ENCODE measurements around the gene SRGAP1. TPM values are rescaled to one million over a fixed set of nuclear protein-coding genes. Genes with fewer than 3 reads are reported as not detected.

SRGAP1 gene
- total and polyA plus RNA-seq, 9 of the 15 experiments (the other 6 are each of a cell fraction or from before 2014, with no cell fraction given): 0.01 to 0.13 (median 0.04) TPM; not detected in 3

DNA sequence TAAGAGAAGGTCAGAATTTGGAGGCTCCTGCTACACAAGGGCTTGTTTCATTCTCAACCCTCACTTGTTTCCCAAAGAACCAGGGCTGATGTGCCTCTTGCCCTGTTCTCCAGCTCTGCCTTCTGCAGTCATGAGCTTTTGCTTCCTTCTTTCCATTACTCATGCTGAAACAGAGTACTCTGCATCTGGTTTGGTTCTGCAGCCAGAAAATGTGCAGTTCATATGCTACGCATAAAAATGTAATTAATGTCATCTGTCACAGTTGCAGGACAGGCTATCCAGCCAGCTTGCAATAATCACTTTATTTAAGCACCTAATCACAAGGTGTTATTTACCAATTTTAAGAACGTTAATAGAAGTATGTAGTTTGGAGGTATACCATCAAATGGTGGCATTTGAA, 150.2 kb downstream of the SRGAP1 start:
- FAIRE-seq: no peak
- H3K4me3 ChIP-seq: no peak overlapping the region
- H3K36me3 ChIP-seq (ENCODE audit: control insufficient read depth, insufficient read depth, low read length): no peaks in the 10 kb centered on the region
- ChIA-PET CTCF (ENCODE audit: low intra/inter-chr PET ratio) (no interaction called here), POLR2A (no interaction called here)
- H4K20me1 ChIP-seq (replicated peaks; ENCODE audit: control insufficient read depth, insufficient read depth, low read length): no peaks in the 10 kb centered on the region; the same call in 1 of the 2 replicates
- H3K4me2 ChIP-seq (ENCODE audit: insufficient read depth, low read length): no peak overlapping the region
- no peaks in the 10 kb centered on the region for H3K9me1 ChIP-seq (ENCODE audit: control insufficient read depth, insufficient read depth, low read length)
- H3K9me3 ChIP-seq (replicated peaks; ENCODE audit: control insufficient read depth, insufficient read depth, low read depth, low read length): no peaks in the 10 kb centered on the region
- 7% methylated on average over 2 of the region's 2 CpGs for WGBS (ENCODE audit: insufficient coverage, low coverage, missing lambda C conversion rate)
- no peak overlapping the region for H3K27ac ChIP-seq (ENCODE audit: extremely low read depth, low read depth, low read length)
- H3K4me1 ChIP-seq (replicated peaks in 1 of 2; ENCODE audit: control insufficient read depth in 2 of 2, insufficient read depth in 2 of 2, low read length in 2 of 2): no peaks in the 10 kb centered on the region
- H3K27me3 ChIP-seq (ENCODE audit: control insufficient read depth in 2 of 2, insufficient read depth in 2 of 2, low read length in 2 of 2): peaks cover 0 to 2% of the 10 kb centered on the region in 2 experiments; a peak in 1 of 5 replicates
- H3K9ac ChIP-seq (ENCODE audit: insufficient read depth in 1 of 2, low read depth in 2 of 2, low read length in 2 of 2): no peak overlapping the region
- BruUV-seq (replicated peaks): no TSS peak
- no peak overlapping the region for H2AFZ ChIP-seq (ENCODE audit: low read depth, low read length)
- intact Hi-C loops (cut with micrococcal nuclease) (no loop called here), in situ Hi-C loops (cut with MboI) (no loop called here)
- H3K79me2 ChIP-seq (ENCODE audit: control insufficient read depth, insufficient read depth, low read length): no peaks in the 10 kb centered on the region
- no peak for ATAC-seq
- no peak for DNase-seq (ENCODE audit: extremely low read depth in 1 of 4, low spot score in 3 of 4)
- TF ChIP-seq ZNF282 (CRISPR knock-in tag; IDR thresholded peaks at IDR 0.05): no peak
- TF ChIP-seq, protein P1, sequence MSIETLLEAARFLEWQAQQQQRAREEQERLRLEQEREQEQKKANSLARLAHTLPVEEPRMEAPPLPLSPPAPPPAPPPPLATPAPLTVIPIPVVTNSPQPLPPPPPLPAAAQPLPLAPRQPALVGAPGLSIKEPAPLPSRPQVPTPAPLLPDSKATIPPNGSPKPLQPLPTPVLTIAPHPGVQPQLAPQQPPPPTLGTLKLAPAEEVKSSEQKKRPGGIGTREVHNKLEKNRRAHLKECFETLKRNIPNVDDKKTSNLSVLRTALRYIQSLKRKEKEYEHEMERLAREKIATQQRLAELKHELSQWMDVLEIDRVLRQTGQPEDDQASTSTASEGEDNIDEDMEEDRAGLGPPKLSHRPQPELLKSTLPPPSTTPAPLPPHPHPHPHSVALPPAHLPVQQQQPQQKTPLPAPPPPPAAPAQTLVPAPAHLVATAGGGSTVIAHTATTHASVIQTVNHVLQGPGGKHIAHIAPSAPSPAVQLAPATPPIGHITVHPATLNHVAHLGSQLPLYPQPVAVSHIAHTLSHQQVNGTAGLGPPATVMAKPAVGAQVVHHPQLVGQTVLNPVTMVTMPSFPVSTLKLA (conservative IDR thresholded peaks at IDR 0.05): no peak
- TF ChIP-seq ZNF184 (CRISPR knock-in tag; IDR thresholded peaks at IDR 0.05): no peak
- no peak for TF ChIP-seq EP400 (IDR thresholded peaks at IDR 0.05)
- TF ChIP-seq STAG1 (CRISPR knock-in tag; IDR thresholded peaks at IDR 0.05; ENCODE audit: borderline replicate concordance): no peak
- TF ChIP-seq DACH1 (IDR thresholded peaks at IDR 0.05; ENCODE audit: partially characterized antibody): no peak
- TF ChIP-seq, protein P2, sequence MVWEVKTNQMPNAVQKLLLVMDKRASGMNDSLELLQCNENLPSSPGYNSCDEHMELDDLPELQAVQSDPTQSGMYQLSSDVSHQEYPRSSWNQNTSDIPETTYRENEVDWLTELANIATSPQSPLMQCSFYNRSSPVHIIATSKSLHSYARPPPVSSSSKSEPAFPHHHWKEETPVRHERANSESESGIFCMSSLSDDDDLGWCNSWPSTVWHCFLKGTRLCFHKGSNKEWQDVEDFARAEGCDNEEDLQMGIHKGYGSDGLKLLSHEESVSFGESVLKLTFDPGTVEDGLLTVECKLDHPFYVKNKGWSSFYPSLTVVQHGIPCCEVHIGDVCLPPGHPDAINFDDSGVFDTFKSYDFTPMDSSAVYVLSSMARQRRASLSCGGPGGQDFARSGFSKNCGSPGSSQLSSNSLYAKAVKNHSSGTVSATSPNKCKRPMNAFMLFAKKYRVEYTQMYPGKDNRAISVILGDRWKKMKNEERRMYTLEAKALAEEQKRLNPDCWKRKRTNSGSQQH (CRISPR knock-in tag; IDR thresholded peaks at IDR 0.05): no peak
- TF ChIP-seq ETV5 (CRISPR knock-in tag; IDR thresholded peaks at IDR 0.05; ENCODE audit: low read depth): no peak
- no peak for TF ChIP-seq PTRF (tag; IDR thresholded peaks at IDR 0.05)
- TF ChIP-seq CBFB (CRISPR knock-in tag; IDR thresholded peaks at IDR 0.05): no peak
- TF ChIP-seq, protein P3, sequence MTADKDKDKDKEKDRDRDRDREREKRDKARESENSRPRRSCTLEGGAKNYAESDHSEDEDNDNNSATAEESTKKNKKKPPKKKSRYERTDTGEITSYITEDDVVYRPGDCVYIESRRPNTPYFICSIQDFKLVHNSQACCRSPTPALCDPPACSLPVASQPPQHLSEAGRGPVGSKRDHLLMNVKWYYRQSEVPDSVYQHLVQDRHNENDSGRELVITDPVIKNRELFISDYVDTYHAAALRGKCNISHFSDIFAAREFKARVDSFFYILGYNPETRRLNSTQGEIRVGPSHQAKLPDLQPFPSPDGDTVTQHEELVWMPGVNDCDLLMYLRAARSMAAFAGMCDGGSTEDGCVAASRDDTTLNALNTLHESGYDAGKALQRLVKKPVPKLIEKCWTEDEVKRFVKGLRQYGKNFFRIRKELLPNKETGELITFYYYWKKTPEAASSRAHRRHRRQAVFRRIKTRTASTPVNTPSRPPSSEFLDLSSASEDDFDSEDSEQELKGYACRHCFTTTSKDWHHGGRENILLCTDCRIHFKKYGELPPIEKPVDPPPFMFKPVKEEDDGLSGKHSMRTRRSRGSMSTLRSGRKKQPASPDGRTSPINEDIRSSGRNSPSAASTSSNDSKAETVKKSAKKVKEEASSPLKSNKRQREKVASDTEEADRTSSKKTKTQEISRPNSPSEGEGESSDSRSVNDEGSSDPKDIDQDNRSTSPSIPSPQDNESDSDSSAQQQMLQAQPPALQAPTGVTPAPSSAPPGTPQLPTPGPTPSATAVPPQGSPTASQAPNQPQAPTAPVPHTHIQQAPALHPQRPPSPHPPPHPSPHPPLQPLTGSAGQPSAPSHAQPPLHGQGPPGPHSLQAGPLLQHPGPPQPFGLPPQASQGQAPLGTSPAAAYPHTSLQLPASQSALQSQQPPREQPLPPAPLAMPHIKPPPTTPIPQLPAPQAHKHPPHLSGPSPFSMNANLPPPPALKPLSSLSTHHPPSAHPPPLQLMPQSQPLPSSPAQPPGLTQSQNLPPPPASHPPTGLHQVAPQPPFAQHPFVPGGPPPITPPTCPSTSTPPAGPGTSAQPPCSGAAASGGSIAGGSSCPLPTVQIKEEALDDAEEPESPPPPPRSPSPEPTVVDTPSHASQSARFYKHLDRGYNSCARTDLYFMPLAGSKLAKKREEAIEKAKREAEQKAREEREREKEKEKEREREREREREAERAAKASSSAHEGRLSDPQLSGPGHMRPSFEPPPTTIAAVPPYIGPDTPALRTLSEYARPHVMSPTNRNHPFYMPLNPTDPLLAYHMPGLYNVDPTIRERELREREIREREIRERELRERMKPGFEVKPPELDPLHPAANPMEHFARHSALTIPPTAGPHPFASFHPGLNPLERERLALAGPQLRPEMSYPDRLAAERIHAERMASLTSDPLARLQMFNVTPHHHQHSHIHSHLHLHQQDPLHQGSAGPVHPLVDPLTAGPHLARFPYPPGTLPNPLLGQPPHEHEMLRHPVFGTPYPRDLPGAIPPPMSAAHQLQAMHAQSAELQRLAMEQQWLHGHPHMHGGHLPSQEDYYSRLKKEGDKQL (CRISPR knock-in tag; IDR thresholded peaks at IDR 0.05; ENCODE audit: borderline replicate concordance): no peak
- no peak for TF ChIP-seq KAT8 (IDR thresholded peaks at IDR 0.05; ENCODE audit: low read depth)

Measured in K562 (cell line).